ENCODE results near the gene MRPS24.
"Not testable (repeated sequence)": the region's sequence is repeated elsewhere in the genome, so short reads cannot be mapped to it uniquely, and the experiment has no call there.

MRPS24 gene

DNA sequence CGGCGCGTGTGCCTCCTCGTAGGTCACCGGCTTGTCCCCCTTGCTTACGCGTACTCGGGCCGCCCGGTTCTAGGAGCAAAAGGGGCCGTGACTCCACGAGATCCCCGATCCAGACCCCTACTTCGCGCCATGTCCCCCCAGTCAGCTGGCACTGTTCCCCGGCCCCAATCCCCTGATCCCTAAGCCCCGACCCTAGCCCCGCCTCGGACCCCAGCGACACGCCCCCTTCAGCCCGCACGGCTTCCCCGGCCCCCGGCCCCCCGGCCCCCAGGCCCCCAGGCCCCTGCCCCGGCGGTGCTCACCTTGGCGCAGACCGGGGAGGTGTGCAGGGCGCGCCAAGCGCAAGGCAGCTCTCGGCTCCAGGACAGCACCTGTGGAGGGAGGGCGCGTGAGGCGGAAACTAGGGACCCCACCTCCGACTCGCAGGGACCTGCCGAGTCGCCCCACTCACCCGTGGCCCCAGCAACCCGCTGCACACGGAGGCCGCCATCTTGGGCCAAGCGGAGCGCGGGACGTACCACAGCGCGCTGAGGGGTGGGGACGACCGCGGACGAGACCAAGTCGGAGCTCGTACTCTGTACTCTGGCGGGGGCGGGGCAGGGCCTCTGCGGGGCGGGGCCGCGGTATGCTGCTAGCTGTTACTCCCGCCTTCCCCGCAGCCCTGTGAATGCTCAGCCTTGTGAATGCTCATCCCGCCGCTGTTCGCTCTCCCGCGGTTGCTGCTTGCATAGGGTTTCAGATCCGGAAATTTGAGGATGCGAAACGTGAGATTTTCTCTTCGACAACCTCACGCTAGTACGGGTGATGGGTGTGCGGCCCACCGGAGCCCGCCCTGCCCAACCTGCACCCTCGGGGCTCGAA, at the start of gene MRPS24:
Gene MRPS24, minus strand, starts transcription at position 512 of the 861 bp plus-strand sequence. Its CDS starts 22 bp downstream, at position 490.
- in situ Hi-C loops (cut with MboI; ENCODE audit: low sequenced_read_pairs): no loop called here

DNA sequence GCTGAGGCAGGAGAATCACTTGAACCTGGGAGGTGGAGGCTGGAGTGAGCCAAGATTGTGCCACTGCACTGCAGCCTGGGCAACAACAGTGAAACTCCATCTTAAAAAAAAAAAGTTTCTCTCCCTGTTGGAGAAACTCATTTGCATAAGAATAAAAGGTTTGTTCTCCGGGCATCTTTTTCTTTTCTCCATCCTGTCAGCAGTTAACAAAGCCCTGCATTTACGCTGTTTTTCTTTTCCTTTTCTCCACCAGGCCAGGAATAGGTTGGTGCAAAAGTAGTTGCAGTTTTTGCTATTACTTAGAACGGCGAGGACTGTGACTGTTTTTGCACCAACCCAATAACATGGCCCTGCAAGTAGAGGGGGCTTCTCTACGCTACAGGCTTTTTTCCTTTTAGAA, 46.6 kb upstream of the MRPS24 start:
- in situ Hi-C loops (cut with MboI; ENCODE audit: low sequenced_read_pairs): no loop called here

DNA sequence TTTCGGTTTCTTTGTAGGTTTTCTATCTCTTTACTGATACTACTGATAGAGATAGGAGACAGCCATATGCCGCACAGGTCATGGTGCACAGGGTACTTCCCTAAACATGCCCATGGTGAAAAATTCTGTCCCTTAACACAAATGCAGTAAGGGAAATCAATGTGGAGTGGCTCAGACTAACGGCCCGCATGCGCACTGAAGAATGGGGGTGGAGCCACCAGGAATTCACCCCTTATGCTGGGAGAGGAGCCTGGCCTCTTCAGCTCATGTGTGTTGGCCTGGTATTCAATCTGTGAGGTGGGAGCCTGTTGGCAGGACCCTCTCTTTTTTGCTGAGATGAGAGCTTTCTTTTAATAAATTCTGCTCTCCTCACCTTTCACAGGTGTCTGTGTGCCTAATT, 45.5 kb upstream of the MRPS24 start:
- in situ Hi-C loops (cut with MboI; ENCODE audit: low sequenced_read_pairs): no loop called here

DNA sequence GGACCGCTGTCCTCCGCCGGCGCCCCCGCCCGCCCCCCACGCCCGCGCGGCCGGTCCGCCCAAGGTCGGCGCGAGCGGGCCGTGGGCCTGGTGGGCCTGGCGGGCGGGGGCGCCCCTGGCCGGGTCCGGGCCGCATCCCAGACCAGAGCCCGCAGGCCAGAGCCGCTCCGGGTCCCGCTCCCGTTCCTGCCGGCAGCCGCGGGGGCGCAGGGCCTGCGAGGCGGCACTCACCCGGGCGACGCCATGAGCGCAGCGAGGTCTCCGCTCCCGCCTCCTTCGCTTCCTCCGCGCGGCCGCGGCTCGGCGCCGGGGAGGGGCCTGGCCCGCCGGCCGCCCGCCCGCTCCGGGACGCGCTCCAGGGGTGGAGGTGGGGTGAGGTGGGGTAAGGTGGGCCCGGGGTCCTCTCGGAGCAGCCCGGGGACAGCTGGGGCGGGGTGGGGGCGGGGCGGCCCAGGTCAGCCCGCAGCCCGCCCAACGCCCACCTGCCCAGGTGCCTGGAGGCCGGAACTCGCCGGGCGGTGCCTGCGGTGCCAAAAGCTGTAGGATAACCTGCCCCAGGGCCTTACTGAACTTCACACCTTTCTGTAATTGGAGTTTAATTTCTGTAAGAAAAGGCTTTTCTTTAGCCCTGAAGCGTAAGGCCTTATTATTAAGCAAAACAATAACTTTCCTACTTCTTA, 37.2 kb upstream of the MRPS24 start, which contains the start of gene URGCP:
Gene URGCP, minus strand, starts transcription at position 266 of the 680 bp plus-strand sequence. Its CDS starts 21 bp downstream, at position 245.
- in situ Hi-C loops (cut with MboI; ENCODE audit: low sequenced_read_pairs): no loop called here

DNA sequence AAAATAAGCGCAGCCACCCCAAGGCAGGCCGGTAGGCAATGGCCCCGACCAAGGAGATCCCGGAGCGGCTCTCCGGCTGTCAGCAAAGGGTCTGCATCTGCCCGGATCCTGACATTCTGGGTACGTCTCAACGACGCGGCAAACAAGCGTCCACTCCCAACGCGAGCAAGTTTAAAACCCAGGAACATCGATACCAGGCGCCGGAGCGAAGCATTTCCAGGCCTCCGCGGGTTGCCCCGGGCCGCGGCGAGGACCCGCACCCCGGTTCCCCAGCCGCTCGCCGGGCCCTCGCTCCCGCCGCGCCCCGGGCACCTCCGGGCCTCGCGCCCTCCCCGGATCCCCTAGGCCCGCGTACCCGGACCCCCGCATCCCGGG, 36.6 kb upstream of the MRPS24 start:
- in situ Hi-C loops (cut with MboI; ENCODE audit: low sequenced_read_pairs): no loop called here

DNA sequence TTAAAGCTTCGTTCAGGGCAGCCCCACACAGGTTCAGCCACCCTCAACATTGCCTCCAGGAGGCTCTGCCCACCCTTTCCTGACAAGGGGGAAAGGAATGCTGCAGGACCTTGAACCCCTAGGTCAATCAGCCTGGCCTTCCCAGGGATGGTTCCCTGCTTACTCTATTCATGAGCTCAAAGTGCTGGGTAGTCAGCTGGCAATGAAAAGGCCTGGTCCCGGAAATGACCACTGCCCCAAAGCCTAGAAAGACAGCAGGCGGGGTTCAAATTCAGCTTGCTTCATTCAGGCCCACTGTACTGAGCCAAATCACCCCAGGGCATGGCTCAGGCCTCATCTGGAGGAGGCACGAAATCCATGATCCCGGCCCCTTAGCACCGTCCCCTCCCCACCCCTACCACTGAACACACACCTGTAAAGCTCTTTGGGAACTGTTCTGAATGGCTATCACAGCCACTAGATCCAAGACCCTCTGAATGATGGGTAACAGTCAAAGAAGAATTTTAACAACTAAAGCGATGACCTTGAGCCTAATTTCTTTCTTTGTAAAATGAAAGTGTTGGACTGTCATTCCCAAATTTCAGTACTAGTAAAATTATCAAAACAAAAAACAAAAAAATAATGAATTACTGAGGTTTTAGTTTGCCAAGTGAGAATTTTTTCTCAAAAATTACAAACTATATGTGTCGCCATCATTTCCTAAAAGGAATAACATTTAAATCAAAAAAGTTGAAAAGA, 36.1 kb upstream of the MRPS24 start:
- in situ Hi-C loops (cut with MboI; ENCODE audit: low sequenced_read_pairs): no loop called here

DNA sequence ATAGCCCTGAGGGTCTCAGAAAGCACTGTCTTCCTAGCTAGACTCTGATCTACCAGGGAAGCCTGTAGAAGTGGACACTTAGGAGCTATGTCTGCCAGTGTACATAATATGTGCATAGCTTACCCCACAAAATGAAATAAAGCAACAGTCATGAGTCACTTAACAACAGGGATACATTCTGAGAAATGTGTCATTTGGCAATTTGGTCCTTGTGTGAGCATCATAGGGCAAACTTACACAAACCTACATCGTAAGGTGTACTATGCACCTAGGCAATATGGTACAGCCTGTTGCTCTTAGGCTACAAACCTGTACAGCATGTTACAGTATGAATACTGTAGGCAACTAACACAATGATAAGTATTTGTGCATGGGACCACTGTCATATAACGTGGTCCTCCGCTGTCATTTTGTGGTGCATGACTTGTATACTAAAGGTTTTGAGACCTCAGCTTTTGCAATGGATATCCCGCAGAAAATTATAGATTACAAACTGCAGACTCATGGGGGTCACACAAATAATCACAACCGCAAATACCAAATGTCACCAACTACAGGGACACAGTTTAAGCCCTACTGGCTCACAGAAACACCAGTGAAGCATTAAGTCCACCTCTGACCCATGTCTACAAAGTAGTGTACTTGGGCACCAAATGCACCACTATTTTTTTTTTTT, 35.4 kb upstream of the MRPS24 start:
- in situ Hi-C loops (cut with MboI; ENCODE audit: low sequenced_read_pairs): no loop called here

DNA sequence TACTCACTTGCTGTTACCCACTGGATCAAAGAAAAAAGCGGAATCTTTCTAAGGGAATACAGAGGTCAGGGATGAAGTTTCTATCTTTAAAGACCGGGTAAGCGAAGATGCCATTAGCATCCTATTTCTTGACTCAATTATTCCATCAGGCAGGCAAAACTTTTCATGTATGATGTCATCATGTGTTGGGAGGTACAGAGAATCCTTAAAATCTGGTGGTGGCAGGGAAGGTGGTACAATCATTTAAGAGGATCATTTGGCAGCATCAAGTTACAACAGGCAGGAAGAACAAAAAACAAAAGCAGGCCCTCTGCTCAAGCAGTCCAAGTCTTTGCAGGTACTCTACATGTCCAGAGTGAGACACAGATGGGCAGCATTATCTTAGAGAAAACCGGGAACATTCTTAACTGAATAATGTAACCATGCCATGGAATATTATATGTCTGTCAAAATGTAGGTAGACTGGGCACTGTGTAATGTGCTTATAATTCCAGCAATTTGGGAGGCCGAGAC, 33.3 kb upstream of the MRPS24 start:
- in situ Hi-C loops (cut with MboI; ENCODE audit: low sequenced_read_pairs): no loop called here

DNA sequence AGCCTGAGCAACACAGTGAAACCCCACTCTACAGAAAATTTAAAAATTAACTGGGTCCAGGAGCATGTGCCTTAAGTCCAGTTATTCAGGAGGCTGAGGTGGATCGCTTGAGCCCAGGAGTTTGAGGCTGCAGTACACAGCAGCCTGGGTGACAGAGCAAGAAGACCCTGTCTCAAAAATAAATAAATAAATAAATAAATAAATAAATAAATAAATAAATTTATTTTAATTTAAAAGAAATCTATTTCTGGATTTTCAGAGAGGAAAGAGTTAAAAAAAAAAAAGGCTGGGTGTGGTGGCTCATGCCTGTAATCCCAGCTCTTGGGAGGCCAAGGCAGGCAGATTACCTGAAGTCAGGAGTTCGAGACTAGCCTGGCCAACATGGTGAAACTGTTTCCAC, 29.3 kb upstream of the MRPS24 start:
- in situ Hi-C loops (cut with MboI; ENCODE audit: low sequenced_read_pairs): not testable (repeated sequence)

DNA sequence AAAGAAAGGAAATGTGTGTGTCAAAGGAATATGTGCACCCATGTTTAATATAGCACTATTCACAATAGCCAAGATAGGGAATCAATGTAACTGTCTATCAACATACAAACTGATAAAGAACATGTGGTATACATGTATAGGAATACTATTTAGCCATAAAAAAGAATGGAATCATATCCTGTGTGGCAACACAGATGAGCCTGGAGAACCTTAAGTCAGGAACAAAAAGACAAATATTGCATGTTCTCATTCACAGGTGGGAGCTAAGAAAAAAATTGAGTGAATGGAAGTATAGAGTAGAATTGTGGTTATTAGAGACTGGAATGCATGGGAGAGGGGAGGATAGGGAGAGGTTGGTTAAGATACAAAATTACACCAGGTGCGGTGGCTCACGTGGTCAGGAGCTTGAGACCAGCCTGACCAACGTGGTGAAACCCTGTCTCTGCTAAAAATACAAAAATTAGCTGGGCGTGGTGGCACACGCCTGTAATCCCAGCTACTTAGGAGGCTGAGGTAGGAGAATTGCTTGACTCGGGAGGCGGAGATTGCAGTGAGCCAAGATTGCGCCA, 26.6 kb upstream of the MRPS24 start:
- in situ Hi-C loops (cut with MboI; ENCODE audit: low sequenced_read_pairs): no loop called here

DNA sequence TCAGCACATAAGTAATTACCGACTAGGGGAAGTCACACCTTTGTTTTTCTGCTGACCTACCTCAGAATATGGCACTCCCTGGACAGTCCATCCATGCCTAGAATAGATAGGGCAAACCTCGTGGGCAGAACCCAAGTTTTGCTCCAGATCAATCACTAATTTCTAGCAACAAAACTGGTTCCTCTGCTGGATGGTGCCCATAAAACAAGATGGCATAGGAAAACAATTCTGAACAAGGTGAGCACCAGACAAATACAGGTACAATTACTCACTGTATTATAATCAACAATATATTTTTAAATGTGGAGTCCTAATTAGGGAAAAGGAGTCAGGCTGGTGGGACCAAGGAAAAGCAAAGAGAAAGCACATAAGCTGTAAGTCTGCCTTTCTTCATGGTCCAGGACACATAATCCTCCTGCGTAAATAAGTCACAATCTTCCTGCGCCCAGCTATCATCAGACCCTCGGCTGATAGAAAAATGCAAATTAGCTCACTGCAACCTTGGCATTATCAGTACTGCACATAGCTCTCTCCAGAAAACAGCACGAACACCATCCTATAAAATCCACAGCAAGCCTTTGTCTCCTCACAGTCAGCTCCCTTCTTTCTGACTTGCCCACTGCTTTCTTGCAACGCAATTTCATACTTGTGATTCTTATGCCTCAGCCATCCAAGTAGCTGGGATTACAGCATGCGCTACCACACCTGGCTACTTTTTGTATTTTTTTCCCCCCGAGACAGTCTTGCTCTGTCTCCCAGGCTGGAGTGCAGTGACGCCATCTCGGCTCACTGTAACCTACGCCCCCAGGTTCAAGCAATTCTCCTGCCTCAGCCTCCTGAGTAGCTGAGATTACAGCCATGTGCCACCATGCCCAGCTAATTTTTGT, 22.0 kb upstream of the MRPS24 start:
- in situ Hi-C loops (cut with MboI; ENCODE audit: low sequenced_read_pairs): no loop called here

DNA sequence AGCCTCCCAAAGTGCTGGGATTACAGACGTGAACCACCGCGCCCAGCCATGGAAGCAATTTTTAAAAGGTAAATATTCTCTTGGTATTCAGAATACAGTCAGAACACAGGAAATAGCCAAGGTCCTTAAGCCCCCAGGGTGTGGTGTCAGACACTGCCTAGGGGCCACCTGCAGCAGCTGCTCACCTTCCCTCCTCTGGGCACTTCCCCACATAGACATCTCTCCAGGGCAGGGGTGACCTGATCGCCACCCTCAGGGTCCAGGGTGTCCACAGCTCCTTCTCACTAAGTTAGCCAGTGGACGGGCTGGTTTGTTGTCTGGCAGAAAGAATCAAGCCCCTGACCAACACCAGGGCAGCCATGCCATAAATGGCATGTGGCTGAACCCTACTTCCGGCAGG, 21.2 kb upstream of the MRPS24 start:
- in situ Hi-C loops (cut with MboI; ENCODE audit: low sequenced_read_pairs): no loop called here

DNA sequence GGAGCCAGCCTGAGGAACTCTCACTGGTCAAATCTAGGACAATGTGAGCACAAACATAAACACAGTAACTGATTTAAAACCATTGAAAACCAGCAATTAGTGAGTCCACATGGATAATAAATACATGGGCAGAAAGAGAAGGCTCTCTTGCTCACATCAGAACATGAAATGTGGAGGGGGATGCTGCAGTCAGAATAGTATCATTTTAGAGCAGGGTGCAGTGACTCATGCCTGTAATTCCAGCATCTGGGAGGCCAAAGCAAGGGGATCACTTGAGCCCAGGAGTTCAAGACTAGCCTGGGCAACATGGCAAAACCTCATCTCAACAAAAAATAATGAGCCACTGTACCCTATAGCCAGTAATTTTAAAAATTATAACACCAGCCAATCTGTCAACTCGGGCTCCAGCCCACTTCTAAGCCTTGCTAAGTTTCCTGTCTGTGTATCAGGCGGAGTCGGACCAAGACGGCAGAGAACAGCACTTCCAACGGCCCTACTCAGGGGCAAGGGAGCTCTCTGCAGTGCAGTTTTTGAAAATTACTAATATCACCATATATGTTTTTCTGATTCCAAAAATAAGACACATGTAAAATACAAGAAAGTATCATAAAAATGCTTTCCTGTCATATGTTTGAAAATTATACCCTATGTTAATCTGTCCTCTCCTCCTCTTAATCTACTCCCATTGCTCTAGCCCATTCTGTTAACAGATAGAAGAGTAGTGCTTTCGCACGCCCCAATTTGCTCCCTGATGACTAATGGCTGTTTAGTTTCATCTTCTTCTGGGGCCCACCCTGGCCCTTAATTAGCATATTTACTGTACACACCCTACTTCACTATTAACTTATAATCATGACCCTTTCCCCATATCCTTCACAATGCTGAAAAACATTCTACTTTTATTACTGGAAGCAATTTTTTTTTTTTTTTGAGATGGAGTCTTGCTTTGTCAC, 20.0 kb upstream of the MRPS24 start:
- in situ Hi-C loops (cut with MboI; ENCODE audit: low sequenced_read_pairs): no loop called here

DNA sequence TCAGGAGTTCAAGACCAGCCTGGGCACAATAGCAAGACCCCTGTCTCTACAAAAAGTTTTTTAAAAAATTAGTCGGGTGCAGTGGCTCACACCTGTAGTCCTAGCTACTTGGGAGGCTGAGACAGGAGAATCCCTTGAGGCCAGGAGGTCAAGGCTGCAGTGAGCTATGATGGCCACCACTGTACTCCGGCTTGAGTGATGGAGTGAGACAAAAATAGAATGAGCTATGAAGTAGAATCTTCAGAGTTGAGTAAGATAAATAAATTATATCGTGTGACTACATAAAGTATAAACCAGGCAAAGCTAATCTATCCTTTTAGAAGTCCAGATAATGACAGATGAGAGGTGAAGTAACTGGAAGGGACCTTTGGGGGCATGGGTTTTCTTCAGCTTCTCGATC, 15.3 kb upstream of the MRPS24 start:
- in situ Hi-C loops (cut with MboI; ENCODE audit: low sequenced_read_pairs): no loop called here

DNA sequence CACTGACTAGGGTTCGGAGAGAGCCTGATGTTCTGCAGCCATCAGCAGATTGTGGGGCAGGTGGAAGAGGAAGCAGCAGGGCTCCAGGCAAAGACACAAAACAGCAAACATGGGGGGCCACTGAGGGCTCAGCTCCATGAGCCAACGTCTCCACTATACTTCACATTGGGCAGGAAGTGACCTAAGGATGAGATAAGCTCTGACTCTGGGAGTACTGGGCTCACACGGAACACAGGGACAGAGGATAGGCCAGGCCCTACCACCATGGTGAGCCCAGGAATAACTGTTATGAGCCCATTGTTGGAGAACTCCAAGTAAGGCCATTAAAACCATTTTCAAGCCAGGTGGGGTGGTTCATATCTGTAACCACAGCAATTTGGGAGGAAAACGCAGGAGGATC, 14.9 kb upstream of the MRPS24 start:
- in situ Hi-C loops (cut with MboI; ENCODE audit: low sequenced_read_pairs): no loop called here

DNA sequence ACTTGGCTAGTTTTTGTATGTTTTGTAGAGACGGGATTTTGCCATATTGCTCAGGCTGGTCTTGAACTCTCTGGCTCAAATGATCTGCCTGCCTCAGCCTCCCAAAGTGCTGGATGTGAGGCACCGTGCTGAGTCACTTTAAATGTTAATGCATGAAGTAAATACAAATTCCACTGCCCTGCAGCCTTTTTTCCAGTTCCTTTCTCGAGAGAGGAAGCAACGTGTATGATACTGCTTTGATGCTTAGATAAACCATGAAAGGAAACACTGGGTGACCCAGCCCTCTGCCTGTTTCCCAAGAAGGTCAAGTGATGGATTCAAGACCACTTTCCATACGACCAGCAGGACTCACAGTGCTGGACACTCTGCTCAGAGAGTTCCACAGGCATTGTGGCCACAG, 11.3 kb upstream of the MRPS24 start:
- in situ Hi-C loops (cut with MboI; ENCODE audit: low sequenced_read_pairs): no loop called here

DNA sequence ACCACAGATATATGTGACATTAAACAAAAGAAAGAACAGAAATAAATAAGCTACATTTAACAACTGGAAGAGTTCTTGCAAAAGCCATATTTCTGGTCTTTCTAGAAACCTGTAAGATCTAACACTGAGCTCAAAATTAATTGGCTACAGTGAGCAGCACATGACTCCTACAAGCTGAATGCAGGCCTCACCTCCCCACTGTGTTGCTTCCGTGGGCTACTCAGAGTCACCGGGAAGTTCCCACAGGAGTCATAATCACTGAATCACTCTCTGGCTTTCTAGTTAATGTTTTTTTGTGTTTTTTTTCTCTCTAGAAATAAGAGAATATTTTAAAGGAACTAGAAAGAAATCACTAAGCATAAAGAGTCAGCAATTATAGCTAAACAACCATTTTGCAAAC, 10.2 kb upstream of the MRPS24 start:
- in situ Hi-C loops (cut with MboI; ENCODE audit: low sequenced_read_pairs): no loop called here

DNA sequence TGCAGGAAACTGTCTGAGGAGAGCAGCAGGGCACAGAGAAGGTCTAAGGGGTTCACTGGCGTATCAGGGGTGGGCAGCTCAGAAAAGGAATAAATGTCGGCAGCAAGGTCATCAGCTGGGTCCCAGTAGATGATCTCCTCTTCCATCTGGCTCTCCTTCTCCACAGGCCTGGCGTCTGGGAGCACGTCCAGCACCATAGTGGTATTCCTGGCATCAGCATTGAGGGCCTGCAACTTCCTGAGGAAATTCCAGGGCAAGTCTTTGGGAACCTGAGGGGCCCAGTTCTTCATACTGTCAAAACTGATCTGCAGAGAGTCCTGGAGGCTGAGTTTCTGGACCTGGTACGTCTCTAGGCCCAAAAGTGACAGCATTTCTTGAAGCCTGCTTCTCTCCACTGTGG, 9.6 kb upstream of the MRPS24 start:
- in situ Hi-C loops (cut with MboI; ENCODE audit: low sequenced_read_pairs): no loop called here
